OCI-LY7 (cell line): Measurements from ENCODE around the gene MBLAC1.

ENCODE experiments used
- CTCF ChIP-seq: fragments of 200-600 bp; sonication (generic); conservative IDR thresholded peaks from 2 replicates; pipeline ENCODE4 v1.5.1; 2014; ENCODE audit warnings: mild to moderate bottlenecking, antibody characterized with exemption, low read length, moderate library complexity, mixed read lengths
- EZH2phosphoT487 ChIP-seq: fragments of 200-600 bp; sonication (generic); IDR thresholded peaks from 2 replicates; pipeline ENCODE4 v1.6.1; 2018; ENCODE audit warnings: low read depth, borderline replicate concordance, mild to moderate bottlenecking, mixed run types, antibody characterized with exemption, low read length, moderate library complexity, mixed read lengths

- no peak for TF ChIP-seq CTCF
- no peak for TF ChIP-seq EZH2phosphoT487
Observed at GRCh38 chr7:100088621-100089457, 37.9 kb upstream of the MBLAC1 start, which contains the start of gene COPS6.
